Fibroblast of lung (primary cell): ENCODE results near the gene MYOM1.

ENCODE experiments used
- EZH2 ChIP-seq: IDR thresholded peaks from 2 replicates; pipeline ENCODE4 v1.5.1; 2012; ENCODE audit warnings: low read length, control low read depth, mild to moderate bottlenecking; ENCODE audit errors: missing control alignments
- TF ChIP-seq, protein P1 (sequence below), 2 donors: IDR thresholded peaks in 1 of 2; conservative IDR thresholded peaks in 1 of 2; 1 replicate in 1 of 2; 2 replicates in 1 of 2; pipeline ENCODE4 v1.5.1; 2011 to 2012; ENCODE audit warnings: low read length in 2 of 2, control low read depth in 1 of 2, inconsistent platforms in 1 of 2, low read depth in 1 of 2, mild to moderate bottlenecking in 1 of 2

DNA sequence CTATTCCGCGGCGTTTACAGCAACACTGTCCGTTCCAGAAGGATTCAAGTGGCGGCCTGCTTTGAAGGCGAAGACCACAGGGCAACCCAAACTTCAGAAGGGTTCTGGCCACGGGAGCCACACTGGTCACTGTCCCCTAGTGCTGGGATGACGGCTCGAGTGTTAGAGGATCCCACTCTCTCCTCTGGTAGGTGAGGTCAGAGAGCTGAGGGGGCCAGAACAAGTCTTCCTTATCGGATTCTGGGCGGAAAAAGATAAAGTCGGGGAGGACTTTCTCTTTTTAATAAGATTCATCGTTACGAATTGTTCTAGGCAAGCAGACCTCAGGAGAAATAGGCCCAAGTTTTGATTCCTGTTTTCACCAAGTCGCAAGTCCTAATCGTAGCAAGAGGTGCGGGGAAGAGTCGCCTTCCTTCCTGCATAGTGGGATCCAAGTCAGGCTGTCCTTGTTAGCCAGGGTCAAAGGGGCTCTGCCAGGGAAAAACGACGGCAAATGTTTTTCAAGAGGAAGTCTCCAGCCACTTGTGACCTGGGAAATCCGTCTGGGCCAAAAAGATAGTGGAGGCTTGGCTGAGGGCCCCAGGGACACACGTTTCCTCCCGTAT is 27.0 kb upstream of the MYOM1 start:
- TF ChIP-seq, protein P1, sequence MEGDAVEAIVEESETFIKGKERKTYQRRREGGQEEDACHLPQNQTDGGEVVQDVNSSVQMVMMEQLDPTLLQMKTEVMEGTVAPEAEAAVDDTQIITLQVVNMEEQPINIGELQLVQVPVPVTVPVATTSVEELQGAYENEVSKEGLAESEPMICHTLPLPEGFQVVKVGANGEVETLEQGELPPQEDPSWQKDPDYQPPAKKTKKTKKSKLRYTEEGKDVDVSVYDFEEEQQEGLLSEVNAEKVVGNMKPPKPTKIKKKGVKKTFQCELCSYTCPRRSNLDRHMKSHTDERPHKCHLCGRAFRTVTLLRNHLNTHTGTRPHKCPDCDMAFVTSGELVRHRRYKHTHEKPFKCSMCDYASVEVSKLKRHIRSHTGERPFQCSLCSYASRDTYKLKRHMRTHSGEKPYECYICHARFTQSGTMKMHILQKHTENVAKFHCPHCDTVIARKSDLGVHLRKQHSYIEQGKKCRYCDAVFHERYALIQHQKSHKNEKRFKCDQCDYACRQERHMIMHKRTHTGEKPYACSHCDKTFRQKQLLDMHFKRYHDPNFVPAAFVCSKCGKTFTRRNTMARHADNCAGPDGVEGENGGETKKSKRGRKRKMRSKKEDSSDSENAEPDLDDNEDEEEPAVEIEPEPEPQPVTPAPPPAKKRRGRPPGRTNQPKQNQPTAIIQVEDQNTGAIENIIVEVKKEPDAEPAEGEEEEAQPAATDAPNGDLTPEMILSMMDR (conservative IDR thresholded peaks at IDR 0.05 in 1 of 2, IDR thresholded peaks at IDR 0.05 in 1 of 2; ENCODE audit: low read depth in 1 of 2, low read length in 2 of 2), result no peak
- TF ChIP-seq EZH2, result no peak
